Suprapubic skin (tissue), 4 donors: ENCODE data around the gene TMCC1.

Experiments used
- POLR2A ChIP-seq, 2 donors: fragments of 450-650 bp; IDR thresholded peaks; one replicate each; pipeline ENCODE4 v1.6.1; 2017; ENCODE audit warnings: antibody characterized with exemption in 2 of 2, mild to moderate bottlenecking in 2 of 2, moderate library complexity in 2 of 2
- POLR2AphosphoS5 ChIP-seq, 3 donors: sonication (generic); formaldehyde crosslinking; IDR thresholded peaks; one replicate each; pipeline ENCODE4 v1.6.1; 2017; ENCODE audit warnings: antibody characterized with exemption in 3 of 3

DNA sequence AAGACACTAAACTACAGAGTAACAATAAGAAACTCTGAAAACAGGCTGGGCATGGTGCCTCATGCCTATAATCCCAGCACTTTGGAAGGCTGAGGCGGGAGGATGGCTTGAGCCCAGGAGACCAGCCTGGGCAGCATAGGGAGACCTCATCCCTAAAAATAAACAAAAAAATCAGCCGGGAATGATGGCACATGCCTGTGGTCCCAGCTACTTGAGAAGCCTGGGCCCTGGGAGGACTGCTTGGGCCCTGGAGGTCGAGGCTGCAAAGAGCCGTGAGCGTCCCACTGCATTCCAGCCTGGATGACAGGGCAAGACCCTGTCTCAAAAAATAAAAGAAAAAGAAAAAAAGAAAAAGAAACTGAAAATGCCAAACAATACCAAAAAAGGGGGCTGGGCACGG, 55.4 kb downstream of the TMCC1 start:
- no peak for TF ChIP-seq POLR2A (IDR thresholded peaks at IDR 0.05)
- no peak for TF ChIP-seq POLR2AphosphoS5 (IDR thresholded peaks at IDR 0.05)
